ENCODE measurements around the gene DIDO1. TPM values are rescaled to one million over a fixed set of nuclear protein-coding genes. Genes with fewer than 3 reads are reported as not detected.

The DIDO1 gene
- polyA plus RNA-seq, 2 of the 4 experiments (the other 2 are of a cell fraction) = 12.6 to 14.8 TPM

GRCh38 chr20:62889411-62889810 is 36.9 kb downstream of the DIDO1 start:
- ATAC-seq (no peak), FAIRE-seq (no peak), DNase-seq (ENCODE audit: low read depth in 1 of 2, low spot score in 1 of 2) (no peak)
- H3K27ac ChIP-seq = no peak overlapping the region
- no peaks in the 10 kb centered on the region for H3K9me3 ChIP-seq
- TF ChIP-seq NPAS2 (CRISPR knock-in tag; IDR thresholded peaks at IDR 0.05; ENCODE audit: borderline replicate concordance) (no peak), RFX5 (IDR thresholded peaks at IDR 0.05) (no peak), ZFP36 (IDR thresholded peaks at IDR 0.05; ENCODE audit: borderline replicate concordance, partially characterized antibody) (no peak)
- no peak overlapping the region for H3K4me3 ChIP-seq
- POLR2A ChIA-PET = no interaction called here
- WGBS (ENCODE audit: missing lambda C conversion rate) = 87% methylated on average over 8 of the region's 8 CpGs
- no peaks in the 10 kb centered on the region for H3K4me1 ChIP-seq
- CTCF ChIA-PET = interaction anchor here (0.7 to 12.2 kb wide), 9 partner anchors 11 to 120 kb away, joined by 3 to 123 read pairs (median 5); no protein-coding TSS in a partner anchor
- no peak overlapping the region for H3K4me2 ChIP-seq

DNA sequence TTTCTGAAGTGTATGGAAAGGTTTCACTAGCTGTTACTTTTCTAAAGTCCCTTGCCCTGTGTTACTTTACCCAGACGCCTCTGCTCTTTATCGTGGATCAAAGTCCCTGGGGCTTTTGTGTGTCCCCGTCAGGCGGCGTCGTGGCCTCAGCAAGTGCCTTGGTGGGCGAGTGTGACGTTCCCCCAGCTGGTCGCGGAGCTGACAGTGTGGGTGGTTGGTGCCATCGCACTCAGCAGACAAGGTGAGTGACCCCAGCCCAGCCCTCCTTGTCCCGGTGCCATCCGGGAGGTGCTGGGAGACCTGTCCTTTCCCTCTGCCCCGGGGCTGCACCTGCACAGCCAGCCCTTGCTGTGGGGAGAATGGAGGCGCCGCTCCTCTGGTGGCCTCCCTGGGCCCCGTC is 37.4 kb downstream of the DIDO1 start:
- Histone ChIP-seq H3K4me3 (no peak overlapping the region), H3K4me2 (no peak overlapping the region), H3K27ac (no peak overlapping the region), H3K9me3 (no peaks in the 10 kb centered on the region), H3K4me1 (no peaks in the 10 kb centered on the region)
- 92% methylated on average over 17 of the region's 17 CpGs for WGBS (ENCODE audit: missing lambda C conversion rate)
- ChIA-PET POLR2A (no interaction called here), CTCF (interaction anchor here (0.7 to 12.2 kb wide), 9 partner anchors 12 to 221 kb away, joined by 3 to 123 read pairs (median 5); no protein-coding TSS in a partner anchor)
- TF ChIP-seq CHD2 (IDR thresholded peaks at IDR 0.05; ENCODE audit: low read length, partially characterized antibody) (no peak), EHMT2 (IDR thresholded peaks at IDR 0.05; ENCODE audit: low read depth) (no peak), NFE2L2 (conservative IDR thresholded peaks at IDR 0.05; ENCODE audit: low read length) (no peak), MAX (IDR thresholded peaks at IDR 0.05) (no peak), SMC3 (IDR thresholded peaks at IDR 0.05) (no peak), POLR2A (IDR thresholded peaks at IDR 0.05; ENCODE audit: low read length) (no peak), RCOR1 (IDR thresholded peaks at IDR 0.05; ENCODE audit: low read depth, low read length) (no peak)
- TF ChIP-seq, protein P1, sequence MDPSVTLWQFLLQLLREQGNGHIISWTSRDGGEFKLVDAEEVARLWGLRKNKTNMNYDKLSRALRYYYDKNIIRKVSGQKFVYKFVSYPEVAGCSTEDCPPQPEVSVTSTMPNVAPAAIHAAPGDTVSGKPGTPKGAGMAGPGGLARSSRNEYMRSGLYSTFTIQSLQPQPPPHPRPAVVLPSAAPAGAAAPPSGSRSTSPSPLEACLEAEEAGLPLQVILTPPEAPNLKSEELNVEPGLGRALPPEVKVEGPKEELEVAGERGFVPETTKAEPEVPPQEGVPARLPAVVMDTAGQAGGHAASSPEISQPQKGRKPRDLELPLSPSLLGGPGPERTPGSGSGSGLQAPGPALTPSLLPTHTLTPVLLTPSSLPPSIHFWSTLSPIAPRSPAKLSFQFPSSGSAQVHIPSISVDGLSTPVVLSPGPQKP (IDR thresholded peaks at IDR 0.05; ENCODE audit: low read depth, low read length) = no peak
- DNase-seq (ENCODE audit: low read depth in 1 of 2, low spot score in 1 of 2) = no peak
- no peak for FAIRE-seq
- ATAC-seq = no peak

DNA sequence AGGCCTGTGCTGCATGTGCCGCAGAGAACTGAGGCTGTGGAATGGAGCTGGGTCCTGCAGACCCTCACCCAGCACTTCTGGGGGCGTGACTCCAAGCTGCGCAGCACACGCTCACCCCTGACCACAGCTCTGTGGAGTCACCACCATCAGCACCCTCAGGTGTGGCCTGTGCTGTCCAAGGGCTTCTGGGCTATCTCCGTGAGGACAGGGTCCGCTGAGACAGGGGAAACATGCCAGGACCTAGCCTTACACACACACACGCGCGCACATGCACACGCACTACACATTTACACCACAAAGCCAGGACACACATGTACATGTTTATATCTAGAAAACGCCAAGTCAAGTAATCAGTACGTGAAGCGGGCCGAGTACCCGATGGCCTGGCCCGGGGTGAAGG is 37.9 kb downstream of the DIDO1 start:
- Histone ChIP-seq H3K27ac (no peak overlapping the region), H3K4me2 (no peak overlapping the region), H3K9me3 (no peaks in the 10 kb centered on the region), H3K4me3 (no peak overlapping the region), H3K4me1 (no peaks in the 10 kb centered on the region)
- TF ChIP-seq, protein P2, sequence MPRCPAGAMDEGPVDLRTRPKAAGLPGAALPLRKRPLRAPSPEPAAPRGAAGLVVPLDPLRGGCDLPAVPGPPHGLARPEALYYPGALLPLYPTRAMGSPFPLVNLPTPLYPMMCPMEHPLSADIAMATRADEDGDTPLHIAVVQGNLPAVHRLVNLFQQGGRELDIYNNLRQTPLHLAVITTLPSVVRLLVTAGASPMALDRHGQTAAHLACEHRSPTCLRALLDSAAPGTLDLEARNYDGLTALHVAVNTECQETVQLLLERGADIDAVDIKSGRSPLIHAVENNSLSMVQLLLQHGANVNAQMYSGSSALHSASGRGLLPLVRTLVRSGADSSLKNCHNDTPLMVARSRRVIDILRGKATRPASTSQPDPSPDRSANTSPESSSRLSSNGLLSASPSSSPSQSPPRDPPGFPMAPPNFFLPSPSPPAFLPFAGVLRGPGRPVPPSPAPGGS (IDR thresholded peaks at IDR 0.05) = no peak
- TF ChIP-seq USF2 (IDR thresholded peaks at IDR 0.05) (no peak), EHF (CRISPR knock-in tag; IDR thresholded peaks at IDR 0.05) (no peak), ZNF302 (CRISPR knock-in tag; IDR thresholded peaks at IDR 0.05) (no peak), RARB (CRISPR knock-in tag; IDR thresholded peaks at IDR 0.05) (no peak), FOSL2 (IDR thresholded peaks at IDR 0.05) (no peak), FOSL2 (CRISPR knock-in tag; IDR thresholded peaks at IDR 0.05) (no peak), HDAC2 (IDR thresholded peaks at IDR 0.05) (no peak), NFE2L2 (conservative IDR thresholded peaks at IDR 0.05; ENCODE audit: low read length) (no peak)
- TF ChIP-seq, protein P3, sequence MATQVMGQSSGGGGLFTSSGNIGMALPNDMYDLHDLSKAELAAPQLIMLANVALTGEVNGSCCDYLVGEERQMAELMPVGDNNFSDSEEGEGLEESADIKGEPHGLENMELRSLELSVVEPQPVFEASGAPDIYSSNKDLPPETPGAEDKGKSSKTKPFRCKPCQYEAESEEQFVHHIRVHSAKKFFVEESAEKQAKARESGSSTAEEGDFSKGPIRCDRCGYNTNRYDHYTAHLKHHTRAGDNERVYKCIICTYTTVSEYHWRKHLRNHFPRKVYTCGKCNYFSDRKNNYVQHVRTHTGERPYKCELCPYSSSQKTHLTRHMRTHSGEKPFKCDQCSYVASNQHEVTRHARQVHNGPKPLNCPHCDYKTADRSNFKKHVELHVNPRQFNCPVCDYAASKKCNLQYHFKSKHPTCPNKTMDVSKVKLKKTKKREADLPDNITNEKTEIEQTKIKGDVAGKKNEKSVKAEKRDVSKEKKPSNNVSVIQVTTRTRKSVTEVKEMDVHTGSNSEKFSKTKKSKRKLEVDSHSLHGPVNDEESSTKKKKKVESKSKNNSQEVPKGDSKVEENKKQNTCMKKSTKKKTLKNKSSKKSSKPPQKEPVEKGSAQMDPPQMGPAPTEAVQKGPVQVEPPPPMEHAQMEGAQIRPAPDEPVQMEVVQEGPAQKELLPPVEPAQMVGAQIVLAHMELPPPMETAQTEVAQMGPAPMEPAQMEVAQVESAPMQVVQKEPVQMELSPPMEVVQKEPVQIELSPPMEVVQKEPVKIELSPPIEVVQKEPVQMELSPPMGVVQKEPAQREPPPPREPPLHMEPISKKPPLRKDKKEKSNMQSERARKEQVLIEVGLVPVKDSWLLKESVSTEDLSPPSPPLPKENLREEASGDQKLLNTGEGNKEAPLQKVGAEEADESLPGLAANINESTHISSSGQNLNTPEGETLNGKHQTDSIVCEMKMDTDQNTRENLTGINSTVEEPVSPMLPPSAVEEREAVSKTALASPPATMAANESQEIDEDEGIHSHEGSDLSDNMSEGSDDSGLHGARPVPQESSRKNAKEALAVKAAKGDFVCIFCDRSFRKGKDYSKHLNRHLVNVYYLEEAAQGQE (IDR thresholded peaks at IDR 0.05) = no peak
- 96% methylated on average over 13 of the region's 16 CpGs for WGBS (ENCODE audit: missing lambda C conversion rate)
- no peak for FAIRE-seq
- DNase-seq (ENCODE audit: low read depth in 1 of 2, low spot score in 1 of 2) = no peak
- POLR2A ChIA-PET = no interaction called here
- CTCF ChIA-PET = interaction anchor here (0.6 to 12.2 kb wide), 8 partner anchors 12 to 627 kb away, joined by 3 to 123 read pairs (median 4); no protein-coding TSS in a partner anchor
- no peak for ATAC-seq

Data from A549 (cell line).